ENCODE results near the gene PPM1E. TPM values are rescaled to one million over a fixed set of nuclear protein-coding genes. Genes with fewer than 3 reads are reported as not detected.

PPM1E gene
- total and polyA plus RNA-seq, 2 of the 8 experiments (the other 6 are each of a cell fraction or from before 2014, with no cell fraction given), result 5.0 to 10.4 TPM

DNA sequence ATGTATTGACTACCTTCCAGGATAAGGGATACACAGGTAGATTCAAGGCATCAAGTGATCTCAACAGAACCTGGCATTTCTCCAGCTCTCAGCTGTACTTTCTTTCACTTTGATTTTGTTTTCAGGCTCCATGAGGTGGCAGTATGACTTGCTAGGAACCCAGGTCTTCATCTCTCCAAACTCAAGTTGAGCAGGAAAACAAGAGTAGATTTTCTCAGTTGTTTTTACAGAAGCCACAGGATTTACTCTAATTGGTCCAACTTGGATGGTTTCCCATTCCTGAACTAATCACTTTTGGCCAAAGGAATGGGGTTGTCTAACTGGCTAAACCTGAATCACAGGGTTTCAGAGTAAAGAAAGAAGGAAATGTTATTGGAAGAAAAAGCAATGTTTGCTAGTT, 204.4 kb downstream of the PPM1E start:
- POLR2A ChIA-PET (ENCODE audit: partially characterized antibody), result interaction anchor here (0.6 kb wide), 1 partner anchor 238 kb away, joined by 3 read pairs; no protein-coding TSS in a partner anchor
- no peak for TF ChIP-seq KDM5A (IDR thresholded peaks at IDR 0.05; ENCODE audit: low read length)
- TF ChIP-seq JUN (IDR thresholded peaks at IDR 0.05; ENCODE audit: low read depth, low read length), result no peak
- no peak for TF ChIP-seq RNF2 (IDR thresholded peaks at IDR 0.05; ENCODE audit: borderline replicate concordance, low read depth, low read length, missing control alignments, poor library complexity, severe bottlenecking)
- no peak for TF ChIP-seq SIN3A (conservative IDR thresholded peaks at IDR 0.05 in 1 of 2, IDR thresholded peaks at IDR 0.05 in 1 of 2; ENCODE audit: low read depth in 1 of 2, low read length in 2 of 2)
- TF ChIP-seq RAD21 (IDR thresholded peaks at IDR 0.05 in 1 of 2, conservative IDR thresholded peaks at IDR 0.05 in 1 of 2; ENCODE audit: low read depth in 2 of 2, low read length in 2 of 2), result peak; percentile 14 to 48; a peak in 3 of 4 replicates
- TF ChIP-seq EP300 (IDR thresholded peaks at IDR 0.05; ENCODE audit: borderline replicate concordance in 1 of 2, low read depth in 2 of 2, low read length in 2 of 2), result no peak
- TF ChIP-seq SP1 (IDR thresholded peaks at IDR 0.05; ENCODE audit: low read depth, low read length), result 0 out of 2 replicates have a peak, but pooled peaks have one; percentile 33
- TF ChIP-seq, protein P1, sequence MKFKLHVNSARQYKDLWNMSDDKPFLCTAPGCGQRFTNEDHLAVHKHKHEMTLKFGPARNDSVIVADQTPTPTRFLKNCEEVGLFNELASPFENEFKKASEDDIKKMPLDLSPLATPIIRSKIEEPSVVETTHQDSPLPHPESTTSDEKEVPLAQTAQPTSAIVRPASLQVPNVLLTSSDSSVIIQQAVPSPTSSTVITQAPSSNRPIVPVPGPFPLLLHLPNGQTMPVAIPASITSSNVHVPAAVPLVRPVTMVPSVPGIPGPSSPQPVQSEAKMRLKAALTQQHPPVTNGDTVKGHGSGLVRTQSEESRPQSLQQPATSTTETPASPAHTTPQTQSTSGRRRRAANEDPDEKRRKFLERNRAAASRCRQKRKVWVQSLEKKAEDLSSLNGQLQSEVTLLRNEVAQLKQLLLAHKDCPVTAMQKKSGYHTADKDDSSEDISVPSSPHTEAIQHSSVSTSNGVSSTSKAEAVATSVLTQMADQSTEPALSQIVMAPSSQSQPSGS (IDR thresholded peaks at IDR 0.05; ENCODE audit: low read length), result no peak

More for the DNA sequence above, 204.4 kb downstream of the PPM1E start:
- no peaks in the 10 kb centered on the region for H4K20me1 ChIP-seq (replicated peaks in 1 of 2; ENCODE audit: control insufficient read depth in 1 of 2, insufficient read depth in 2 of 2, low read length in 2 of 2)
- DNase-seq (ENCODE audit: low read depth in 1 of 2, low spot score in 2 of 2) (no peak), FAIRE-seq (peak; percentile 55)
- H3K9ac ChIP-seq (replicated peaks in 1 of 4; ENCODE audit: extremely low read depth in 1 of 4, low read depth in 3 of 4, low read length in 3 of 4), result no peak overlapping the region
- H3K27ac ChIP-seq (ENCODE audit: low read depth, low read length), result no peak overlapping the region
- no peak overlapping the region for H3K18ac ChIP-seq (ENCODE audit: extremely low read depth, low read length)
- H3K4me3 ChIP-seq (ENCODE audit: extremely low read depth in 1 of 4, insufficient read depth in 2 of 4, low read depth in 3 of 4, low read length in 4 of 4), result no peak overlapping the region
- no peak overlapping the region for H2BK5ac ChIP-seq (ENCODE audit: low read depth, low read length)
- no peak overlapping the region for H2BK15ac ChIP-seq (ENCODE audit: low read length)
- H2BK20ac ChIP-seq (ENCODE audit: low read length), result no peak overlapping the region
- no peaks in the 10 kb centered on the region for H3K4me1 ChIP-seq (replicated peaks in 1 of 4; ENCODE audit: control insufficient read depth in 3 of 4, insufficient read depth in 4 of 4, low read length in 3 of 4)
- no peak overlapping the region for H3K14ac ChIP-seq (ENCODE audit: insufficient read length)
- H3K9me3 ChIP-seq (ENCODE audit: insufficient read depth in 2 of 2, low read depth in 1 of 2, low read length in 1 of 2), result no peaks in the 10 kb centered on the region
- no peak overlapping the region for H4K91ac ChIP-seq (replicated peaks; ENCODE audit: insufficient read length, low read length)
- H2AFZ ChIP-seq (ENCODE audit: low read length), result no peak overlapping the region
- no peak overlapping the region for H2BK12ac ChIP-seq (ENCODE audit: low read depth, low read length)
- no peaks in the 10 kb centered on the region for H3K23me2 ChIP-seq (ENCODE audit: low read depth, low read length)
- no peak overlapping the region for H3K4ac ChIP-seq (replicated peaks; ENCODE audit: insufficient read length, low read depth, low read length)
- H3K79me2 ChIP-seq (ENCODE audit: control insufficient read depth in 1 of 2, insufficient read depth in 2 of 2, low read length in 2 of 2), result no peaks in the 10 kb centered on the region
- no peak overlapping the region for H2BK120ac ChIP-seq (replicated peaks; ENCODE audit: low read depth, low read length)
- no peak overlapping the region for H3K56ac ChIP-seq (replicated peaks; ENCODE audit: insufficient read length, low read depth, low read length)
- H3K36me3 ChIP-seq (ENCODE audit: control insufficient read depth in 2 of 4, insufficient read depth in 4 of 4, low read length in 3 of 4), result no peaks in the 10 kb centered on the region; a peak in 1 of 8 replicates
- CTCF ChIA-PET (ENCODE audit: partially characterized antibody), result interaction anchor here (0.7 to 2.0 kb wide), 6 partner anchors 10 to 71 kb away, joined by 3 to 6 read pairs (median 4); no protein-coding TSS in a partner anchor
- no peaks in the 10 kb centered on the region for H3K79me1 ChIP-seq (ENCODE audit: low read depth, low read length)
- no peak overlapping the region for H3K23ac ChIP-seq (ENCODE audit: insufficient read length)
- no peak overlapping the region for H2AK5ac ChIP-seq (ENCODE audit: low read depth, low read length)
- no peak overlapping the region for H4K5ac ChIP-seq (ENCODE audit: insufficient read length, low read depth, low read length)
- H3K27me3 ChIP-seq (replicated peaks in 1 of 4; ENCODE audit: control insufficient read depth in 3 of 4, extremely low read depth in 1 of 4, insufficient read depth in 3 of 4, low read length in 3 of 4), result no peaks in the 10 kb centered on the region
- H3K4me2 ChIP-seq (ENCODE audit: insufficient read depth in 1 of 2, low read depth in 2 of 2, low read length in 2 of 2), result no peak overlapping the region
- H4K8ac ChIP-seq (ENCODE audit: extremely low read depth, insufficient read depth, low read length), result no peak overlapping the region

All from H1 (cell line).